HG03060 (cell line): Measurements from ENCODE around the gene PBX1.

Experiments used
- ATAC-seq: cut with Tn5 transposase; IDR thresholded peaks from one replicate; pipeline ENCODE4 v1.9.1; 2021; ENCODE audit warnings: low read depth, moderate number of reproducible peaks; ENCODE audit not compliant: unreplicated experiment

PBX1 gene

DNA sequence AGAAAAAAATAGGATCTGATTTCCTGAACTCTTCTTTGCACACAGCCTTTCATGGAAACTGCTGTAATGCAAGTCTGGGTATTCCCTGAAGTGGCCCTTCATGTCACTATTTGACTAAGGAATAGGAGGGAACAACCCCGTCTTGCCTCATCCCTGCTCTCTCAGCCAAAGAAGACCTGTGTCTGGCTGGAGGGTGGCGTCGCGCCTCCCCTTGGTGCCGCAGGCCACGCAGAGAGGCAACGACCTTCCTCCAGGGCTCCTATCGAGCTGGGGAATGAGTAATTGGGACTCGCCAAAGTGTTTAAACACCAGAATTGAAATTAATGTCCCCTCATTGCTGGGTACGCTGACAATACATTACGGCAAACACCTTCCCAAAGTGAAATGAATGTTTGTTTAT lies 129.8 kb downstream of the PBX1 start:
- no peak for ATAC-seq

DNA sequence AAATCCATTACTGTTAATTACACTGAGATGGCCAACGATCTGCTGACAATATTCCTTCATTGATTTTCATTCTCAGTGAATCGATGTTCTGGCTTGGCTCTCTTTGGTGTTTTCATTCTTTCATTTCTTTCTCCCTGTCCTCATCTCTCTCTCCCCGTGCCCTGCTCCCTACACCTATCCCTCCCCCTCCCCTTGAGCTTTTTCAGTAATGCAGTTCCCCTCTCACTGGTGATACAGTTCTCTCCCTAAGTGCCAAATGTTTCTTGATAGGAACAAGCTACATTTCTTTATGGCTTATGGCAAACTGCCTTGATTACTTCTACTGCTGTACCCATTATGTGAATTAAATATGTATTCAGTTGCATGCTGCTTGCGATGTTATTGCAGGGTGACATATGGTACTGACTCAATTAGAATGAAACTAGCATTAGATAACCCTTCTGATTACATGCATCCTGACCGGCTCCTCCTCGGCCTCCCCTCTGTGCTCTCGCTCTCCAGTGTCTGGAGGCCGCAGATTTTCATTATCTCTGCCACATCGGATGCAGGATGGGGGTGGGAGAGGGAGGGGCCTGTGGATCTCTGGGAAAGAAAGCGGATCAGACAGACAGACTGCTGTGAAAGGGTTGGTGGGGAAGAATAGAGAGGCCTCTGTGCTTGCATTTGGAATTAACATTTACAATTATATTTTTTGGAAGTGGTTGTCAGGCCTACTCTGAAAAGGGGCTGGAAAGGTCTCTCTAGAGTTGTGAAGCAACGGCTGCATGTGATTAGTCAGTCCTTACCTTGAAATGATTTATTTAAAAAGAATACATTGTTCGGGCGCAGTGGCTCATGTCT lies 130.9 kb downstream of the PBX1 start:
- no peak for ATAC-seq

DNA sequence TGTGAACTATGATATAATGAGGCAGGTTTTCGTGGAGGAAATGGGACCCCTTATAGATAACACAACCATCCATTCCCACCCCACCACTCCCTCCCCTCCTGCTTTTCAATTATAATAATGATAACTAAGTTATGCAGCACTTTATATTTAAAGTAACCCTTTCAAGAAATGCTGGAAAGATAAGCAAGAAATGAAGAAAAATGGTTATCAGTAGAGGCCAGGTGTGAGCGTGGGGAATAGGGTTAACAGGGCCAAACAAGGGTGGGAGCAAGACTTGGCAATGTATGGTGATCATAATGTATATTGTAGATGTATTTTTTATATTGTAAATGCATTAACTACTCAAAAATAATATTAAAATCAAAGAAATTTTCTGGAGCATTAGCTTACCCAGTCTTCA lies 133.4 kb downstream of the PBX1 start:
- ATAC-seq, result no peak

DNA sequence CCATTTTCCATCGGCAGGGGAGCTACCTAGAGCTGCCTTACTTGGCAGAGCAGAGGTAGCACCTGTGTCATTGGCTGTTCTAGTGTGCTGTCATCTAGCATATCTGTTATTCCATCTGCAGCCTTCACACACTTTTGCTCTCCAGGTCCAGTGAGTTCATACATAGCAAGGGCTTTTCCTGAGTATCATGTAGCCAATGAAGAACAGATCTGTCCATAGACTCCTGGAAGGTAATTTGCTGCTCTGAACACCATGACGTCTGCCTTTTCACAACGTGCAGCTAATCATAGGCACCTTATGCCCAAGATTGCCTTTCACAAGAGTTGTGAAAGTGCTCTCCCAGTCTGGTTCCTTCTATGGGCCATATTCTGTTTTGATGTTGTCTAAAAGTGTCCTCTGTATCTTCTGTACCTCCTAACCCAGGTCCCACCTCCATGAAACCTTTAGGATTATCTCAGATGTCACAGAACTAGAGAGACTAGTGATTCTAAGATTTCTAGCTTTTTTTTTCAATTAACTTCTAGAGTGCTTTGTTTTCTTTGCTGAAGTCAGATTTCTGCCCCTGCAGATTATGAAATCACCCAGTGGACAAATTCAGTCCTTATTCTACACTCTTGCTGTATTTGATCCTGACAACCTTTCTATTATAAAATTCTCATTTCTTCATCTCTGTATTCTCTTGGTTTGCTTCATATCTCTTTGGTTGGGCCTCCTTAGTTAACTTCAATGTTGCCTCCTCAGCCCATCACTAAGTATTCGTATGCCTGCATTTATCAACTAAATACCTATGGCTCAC lies 134.8 kb downstream of the PBX1 start:
- no peak for ATAC-seq

DNA sequence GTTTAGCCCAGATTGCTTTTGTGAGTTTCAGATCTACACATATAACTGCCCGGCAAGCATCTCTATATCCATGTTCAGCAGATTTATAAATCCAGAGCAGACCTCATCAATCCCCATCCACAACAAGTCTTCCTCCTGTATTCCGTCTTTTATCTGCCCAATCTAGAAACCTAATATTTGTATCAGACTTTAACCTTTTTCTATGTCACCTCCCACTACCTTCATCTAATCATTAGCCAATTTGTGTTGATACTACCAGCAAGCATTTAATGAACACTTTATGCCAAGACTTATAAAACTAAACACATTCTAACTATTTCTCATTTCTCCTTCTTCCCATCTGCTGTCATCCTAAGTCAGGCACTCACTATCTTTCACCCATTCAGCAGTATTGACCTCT lies 135.5 kb downstream of the PBX1 start:
- ATAC-seq, result no peak

DNA sequence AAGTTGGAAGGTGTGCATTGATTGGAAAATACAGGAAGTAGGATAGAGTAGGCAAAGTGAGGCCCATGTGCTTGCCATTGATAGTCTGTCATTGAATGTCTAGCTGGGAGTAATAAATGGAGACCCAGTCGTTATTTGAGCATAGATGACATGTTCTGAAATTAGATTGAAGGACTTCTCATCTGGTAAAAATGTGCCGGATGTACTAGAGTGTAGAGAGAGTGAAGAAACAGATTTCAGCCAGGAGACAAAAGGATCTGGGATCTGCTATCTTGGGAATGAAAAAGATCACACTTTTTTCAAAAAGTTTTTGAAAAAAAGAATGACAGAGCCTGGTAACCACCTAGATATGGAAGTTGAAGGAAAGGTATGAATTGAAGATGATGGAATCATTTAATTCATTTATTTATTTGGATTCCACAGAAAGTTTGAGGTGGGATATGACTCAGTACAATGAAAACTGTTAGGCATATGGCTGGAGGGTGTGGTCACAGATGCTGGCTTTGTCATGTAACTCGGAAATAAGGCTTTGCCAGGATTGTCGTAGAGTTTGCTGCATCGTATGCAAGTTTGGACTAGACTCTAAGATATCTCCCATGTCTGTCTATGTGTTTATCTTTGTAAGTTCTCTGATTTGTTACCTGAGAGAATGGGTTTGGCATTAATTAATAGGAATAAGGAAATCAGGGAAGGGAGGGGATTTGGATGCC lies 137.1 kb downstream of the PBX1 start:
- no peak for ATAC-seq

GRCh38 chr1:164699815-164700491 lies 141.0 kb downstream of the PBX1 start:
- ATAC-seq, result no peak

DNA sequence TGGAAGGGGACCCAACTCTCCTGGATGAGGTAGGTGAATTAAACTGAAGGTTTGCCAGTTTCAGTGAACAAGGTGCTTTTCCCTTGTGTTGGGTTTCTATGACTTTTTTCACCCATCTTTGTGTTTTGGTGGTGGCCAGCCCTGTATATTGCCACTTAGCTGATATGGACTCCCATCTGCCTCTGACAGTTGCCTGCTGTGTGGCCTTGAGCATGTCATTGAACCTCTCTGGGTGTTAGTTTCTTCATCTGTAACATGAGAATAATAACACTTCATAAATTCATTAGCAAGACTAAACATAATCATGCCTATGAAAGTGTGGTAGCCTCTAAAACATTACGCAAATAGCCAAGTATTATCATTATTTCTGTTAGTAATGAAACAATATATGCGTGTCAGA lies 141.7 kb downstream of the PBX1 start:
- ATAC-seq, result no peak

- ATAC-seq, result no peak
Observed at GRCh38 chr1:164701189-164701761, 142.3 kb downstream of the PBX1 start.

GRCh38 chr1:164702216-164702615 lies 143.2 kb downstream of the PBX1 start:
- no peak for ATAC-seq

- ATAC-seq, result no peak
Observed at GRCh38 chr1:164702664-164703063, 143.7 kb downstream of the PBX1 start.

DNA sequence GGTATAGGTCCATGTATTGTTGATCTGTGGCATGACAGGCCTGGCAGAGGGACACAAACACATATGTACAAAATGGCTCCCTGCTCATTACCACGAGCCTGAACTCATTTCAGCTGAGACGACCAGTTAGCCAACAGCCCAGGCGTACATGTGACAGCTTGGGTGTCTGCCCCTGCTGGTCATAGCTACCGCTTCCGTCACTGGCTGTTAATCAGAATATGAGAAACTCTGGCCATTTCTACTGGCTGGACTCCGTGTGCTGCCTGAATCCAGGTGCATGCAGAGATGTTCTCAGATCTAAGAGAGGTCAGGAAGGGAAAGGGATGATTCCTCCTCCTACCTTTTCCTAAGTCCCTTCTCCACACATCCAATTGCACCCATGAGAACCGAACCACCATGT lies 144.5 kb downstream of the PBX1 start:
- no peak for ATAC-seq

- no peak for ATAC-seq
Observed at GRCh38 chr1:164703960-164704411, 145.0 kb downstream of the PBX1 start.

- ATAC-seq, result no peak
Observed at GRCh38 chr1:164704954-164705353, 146.0 kb downstream of the PBX1 start.

GRCh38 chr1:164706606-164706987 lies 147.6 kb downstream of the PBX1 start:
- ATAC-seq, result no peak

GRCh38 chr1:164707868-164708331 lies 148.9 kb downstream of the PBX1 start:
- ATAC-seq, result no peak

- no peak for ATAC-seq
Observed at GRCh38 chr1:164708596-164708995, 149.6 kb downstream of the PBX1 start.

GRCh38 chr1:164709126-164709525 lies 150.1 kb downstream of the PBX1 start:
- no peak for ATAC-seq

- ATAC-seq, result no peak
Observed at GRCh38 chr1:164709541-164710278, 150.7 kb downstream of the PBX1 start.
